Esophagus (tissue), 2 donors: ENCODE results near the gene WDR74. TPM values are rescaled to one million over a fixed set of nuclear protein-coding genes. Genes with fewer than 3 reads are reported as not detected.
A peak's percentile ranks its signal among the peaks of the same experiment; 100 is the strongest.
"Not testable (repeated sequence)": the region's sequence is repeated elsewhere in the genome, so short reads cannot be mapped to it uniquely, and the experiment has no call there.

Source experiments
- H3K27ac ChIP-seq, 2 donors: one replicate each; pipeline ENCODE4 v1.5.1; 2013; ENCODE audit warnings: low read depth in 2 of 2, mild to moderate bottlenecking in 2 of 2, inconsistent platforms in 1 of 2, low read length in 1 of 2, moderate library complexity in 1 of 2
- H3K27me3 ChIP-seq, 2 donors: one replicate each; pipeline ENCODE4 v1.6.1; 2013; ENCODE audit warnings: low read length in 2 of 2, control low read depth in 1 of 2, mild to moderate bottlenecking in 1 of 2; ENCODE audit not compliant: insufficient read depth in 2 of 2, control insufficient read depth in 1 of 2
- H3K36me3 ChIP-seq, 2 donors: one replicate each; pipeline ENCODE4 v1.6.1; 2013; ENCODE audit warnings: low read length in 1 of 2; ENCODE audit not compliant: control insufficient read depth in 2 of 2, insufficient read depth in 2 of 2
- H3K4me1 ChIP-seq, 2 donors: one replicate each; pipeline ENCODE4 v1.6.1; 2013; ENCODE audit warnings: low read length in 1 of 2; ENCODE audit not compliant: control insufficient read depth in 2 of 2, insufficient read depth in 2 of 2
- H3K4me3 ChIP-seq, 2 donors: one replicate each; pipeline ENCODE4 v1.5.1; 2013; ENCODE audit warnings: low read length in 2 of 2, mild to moderate bottlenecking in 2 of 2, low read depth in 1 of 2, moderate library complexity in 1 of 2
- H3K9me3 ChIP-seq, 2 donors: one replicate each; pipeline ENCODE4 v1.6.1; 2013; ENCODE audit warnings: mild to moderate bottlenecking in 2 of 2, low read depth in 1 of 2, low read length in 1 of 2, moderate library complexity in 1 of 2; ENCODE audit not compliant: control insufficient read depth in 2 of 2, insufficient read depth in 1 of 2
- WGBS, 2 donors: extraction: QIAGEN DNeasy Blood & Tissue Kit; methylation state at CpG; one replicate each; pipeline ENCODE4 v1.1.7; 2013; 5-methylcytosine and 5-hydroxymethylcytosine counted together
- polyA plus RNA-seq, 2 donors: library from polyadenylated mRNA; stranded (reverse); fragments of 200-250 nt; gene quantifications; one replicate each; pipeline ENCODE4 v1.2.3, GENCODE V29; 2013
- donor health status: healthy with polysubstance abuse.
- donor health status: Bipolar disorder and iron deficiency.

WDR74 gene
- polyA plus RNA-seq, 2 donors: 44.0 to 44.6 TPM

DNA sequence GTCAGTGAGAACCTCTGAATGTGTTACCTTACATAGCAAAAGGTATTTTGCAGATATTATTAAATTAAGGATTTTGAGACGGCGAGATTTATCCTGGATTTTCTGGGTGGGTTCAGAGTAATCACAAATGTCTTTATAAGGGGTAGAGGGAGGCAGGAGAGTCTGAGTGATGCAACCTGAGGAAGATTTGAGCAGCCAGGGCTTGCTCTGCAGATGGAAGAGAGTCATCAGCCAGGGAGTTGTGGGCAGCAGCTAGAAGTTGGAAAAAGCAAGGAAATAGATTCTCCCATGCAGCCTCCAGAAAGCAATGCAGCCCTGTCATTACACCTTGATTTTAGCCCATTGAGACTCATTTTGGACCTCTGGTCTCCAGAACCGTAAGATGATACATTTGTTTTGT is 4.1 kb upstream of the WDR74 start:
- WGBS, 2 donors: 91 to 94% methylated on average over 3 of the region's 3 CpGs
- Histone ChIP-seq H3K36me3 (no peaks in the 10 kb centered on the region), H3K4me1 (peaks cover 0 to 3% of the 10 kb centered on the region in 2 donors), H3K27ac (no peak overlapping the region), H3K4me3 (no peak overlapping the region), H3K9me3 (no peaks in the 10 kb centered on the region), H3K27me3 (no peaks in the 10 kb centered on the region)

GRCh38 chr11:62842891-62843290 is 3.5 kb upstream of the WDR74 start:
- peak overlapping the region; percentile 92 to 98 for H3K27ac ChIP-seq
- not testable (repeated sequence) for H3K4me1 ChIP-seq, H3K9me3 ChIP-seq, H3K27me3 ChIP-seq, H3K36me3 ChIP-seq, H3K4me3 ChIP-seq
- 68 to 71% methylated on average over 9 of the region's 9 CpGs for WGBS, 2 donors

- Histone ChIP-seq H3K27me3 (no peaks in the 10 kb centered on the region), H3K4me1 (peaks cover 0 to 3% of the 10 kb centered on the region in 2 donors), H3K4me3 (peak overlapping the region; percentile 54 to 58), H3K36me3 (no peaks in the 10 kb centered on the region), H3K9me3 (no peaks in the 10 kb centered on the region), H3K27ac (peak overlapping the region; percentile 92 to 98)
- WGBS, 2 donors: 5 to 11% methylated on average over 30 of the region's 30 CpGs
Measured at GRCh38 chr11:62842171-62842741, 2.9 kb upstream of the WDR74 start.

DNA sequence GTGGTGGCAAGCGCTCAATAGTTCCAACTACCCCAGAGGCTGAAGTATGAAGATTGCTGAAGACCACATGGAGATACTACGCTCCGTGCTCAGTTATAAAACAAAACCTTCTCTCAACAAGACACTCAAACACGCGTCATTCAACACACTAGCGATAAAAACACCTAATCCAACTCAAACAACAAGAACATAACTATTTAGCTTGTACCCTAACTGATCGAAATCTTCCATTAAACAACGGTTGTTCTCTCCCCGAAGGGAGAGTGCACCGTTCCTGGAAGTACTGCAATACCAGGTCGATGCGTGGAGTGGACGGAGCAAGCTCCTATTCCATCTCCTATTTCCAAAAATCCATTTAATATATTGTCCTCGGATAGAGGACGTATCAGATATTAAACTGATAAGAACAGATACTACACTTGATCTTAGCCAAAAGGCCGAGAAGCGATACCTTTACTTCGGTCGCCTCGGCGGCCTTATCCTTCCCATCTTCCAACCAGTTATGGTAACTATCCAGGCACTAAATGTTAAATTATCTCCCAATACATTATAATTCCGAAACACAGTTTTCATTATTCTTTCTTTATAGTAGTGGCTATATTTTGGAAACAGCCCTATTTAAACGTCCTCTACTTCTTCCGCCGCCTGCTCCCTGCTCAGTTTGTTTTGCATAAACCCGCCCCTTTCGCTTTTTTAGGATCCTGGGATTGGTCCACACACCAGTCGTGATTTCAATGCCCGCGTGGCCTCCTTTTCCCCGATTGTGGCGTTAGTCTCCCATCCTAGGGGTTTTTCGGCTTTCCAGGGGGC is 2.2 kb upstream of the WDR74 start:
- Histone ChIP-seq H3K36me3 (no peaks in the 10 kb centered on the region), H3K4me3 (peak overlapping the region; percentile 54 to 97), H3K27me3 (no peaks in the 10 kb centered on the region), H3K27ac (peak overlapping the region; percentile 99), H3K4me1 (peaks cover 0 to 3% of the 10 kb centered on the region in 2 donors), H3K9me3 (no peaks in the 10 kb centered on the region)
- 0% methylated on average over 33 of the region's 33 CpGs for WGBS, 2 donors

GRCh38 chr11:62840721-62841360 is 1.5 kb upstream of the WDR74 start:
- peak overlapping the region; percentile 44 to 97 for H3K4me3 ChIP-seq
- H3K4me1 ChIP-seq: not testable (repeated sequence)

GRCh38 chr11:62835336-62835735 is 4.1 kb downstream of the WDR74 start:
- Histone ChIP-seq H3K36me3 (peaks cover 12 to 15% of the 10 kb centered on the region in 2 donors), H3K9me3 (no peaks in the 10 kb centered on the region), H3K27me3 (no peaks in the 10 kb centered on the region), H3K27ac (no peak overlapping the region), H3K4me1 (peaks cover 0 to 5% of the 10 kb centered on the region in 2 donors), H3K4me3 (no peak overlapping the region)
- 84 to 89% methylated on average over 8 of the region's 8 CpGs for WGBS, 2 donors

More at GRCh38 chr11:62840721-62841360, 1.5 kb upstream of the WDR74 start:
- WGBS, 2 donors: 1% methylated on average over 41 of the region's 41 CpGs
- H3K9me3 ChIP-seq, H3K36me3 ChIP-seq, H3K27me3 ChIP-seq: not testable (repeated sequence)
- peak overlapping the region; percentile 99 for H3K27ac ChIP-seq

DNA sequence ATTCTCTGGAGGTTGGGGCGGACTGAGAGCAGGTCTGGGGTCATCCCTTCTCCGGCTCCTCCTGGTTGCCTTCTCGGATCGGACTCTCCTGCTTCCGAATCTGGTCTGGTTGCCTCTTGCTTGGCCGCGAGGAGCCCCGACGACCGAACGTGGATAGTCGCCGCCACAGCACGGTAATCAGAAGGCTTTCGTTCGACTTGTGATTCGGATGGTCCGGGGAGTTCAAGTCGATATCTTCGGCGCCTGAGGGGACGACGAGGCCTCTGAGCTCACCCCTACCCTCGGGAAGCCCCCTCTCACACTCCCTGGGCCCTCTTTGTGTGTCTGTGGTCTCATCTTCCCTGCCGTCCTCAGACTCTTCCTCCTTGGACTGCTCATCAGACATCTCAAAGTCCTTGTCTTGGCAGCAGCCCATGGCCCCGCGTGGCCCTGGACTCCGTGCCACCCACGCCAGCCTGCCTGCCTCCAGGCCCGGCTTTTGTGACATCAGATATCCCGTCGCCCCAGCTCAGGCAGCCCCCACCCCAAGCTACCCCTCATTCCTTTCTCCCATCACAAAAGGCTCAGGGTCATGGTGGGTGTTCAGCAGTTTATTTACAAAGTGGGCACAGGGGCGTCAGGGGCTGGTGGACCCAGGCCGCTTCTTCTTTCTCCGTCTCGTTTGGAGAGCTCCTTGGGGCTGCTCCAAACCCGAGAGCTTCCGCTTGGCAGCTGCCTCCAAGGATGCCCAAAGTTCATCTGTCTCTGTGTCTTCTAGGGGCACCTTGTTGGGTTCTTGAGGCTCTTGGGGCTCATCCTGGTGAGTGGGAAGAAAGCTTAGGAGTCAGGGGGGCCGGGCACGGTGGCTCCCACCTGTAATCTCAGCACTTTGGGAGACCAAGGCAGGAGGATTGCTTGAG is 6.8 kb downstream of the WDR74 start, which contains the start of gene TEX54:
TSS of gene TEX54 (minus strand) at position 506 of the 899 bp plus-strand sequence.
- WGBS, 2 donors: 7 to 10% methylated on average over 40 of the region's 40 CpGs
- Histone ChIP-seq H3K4me3 (peak within 1 kb of the TSS; percentile 79 to 93), H3K27me3 (no peaks in the 10 kb centered on the region), H3K4me1 (peaks cover 0 to 5% of the 10 kb centered on the region in 2 donors), H3K9me3 (no peaks in the 10 kb centered on the region), H3K36me3 (peaks cover 12 to 15% of the 10 kb centered on the region in 2 donors), H3K27ac (peak within 1 kb of the TSS; percentile 96 to 98)

DNA sequence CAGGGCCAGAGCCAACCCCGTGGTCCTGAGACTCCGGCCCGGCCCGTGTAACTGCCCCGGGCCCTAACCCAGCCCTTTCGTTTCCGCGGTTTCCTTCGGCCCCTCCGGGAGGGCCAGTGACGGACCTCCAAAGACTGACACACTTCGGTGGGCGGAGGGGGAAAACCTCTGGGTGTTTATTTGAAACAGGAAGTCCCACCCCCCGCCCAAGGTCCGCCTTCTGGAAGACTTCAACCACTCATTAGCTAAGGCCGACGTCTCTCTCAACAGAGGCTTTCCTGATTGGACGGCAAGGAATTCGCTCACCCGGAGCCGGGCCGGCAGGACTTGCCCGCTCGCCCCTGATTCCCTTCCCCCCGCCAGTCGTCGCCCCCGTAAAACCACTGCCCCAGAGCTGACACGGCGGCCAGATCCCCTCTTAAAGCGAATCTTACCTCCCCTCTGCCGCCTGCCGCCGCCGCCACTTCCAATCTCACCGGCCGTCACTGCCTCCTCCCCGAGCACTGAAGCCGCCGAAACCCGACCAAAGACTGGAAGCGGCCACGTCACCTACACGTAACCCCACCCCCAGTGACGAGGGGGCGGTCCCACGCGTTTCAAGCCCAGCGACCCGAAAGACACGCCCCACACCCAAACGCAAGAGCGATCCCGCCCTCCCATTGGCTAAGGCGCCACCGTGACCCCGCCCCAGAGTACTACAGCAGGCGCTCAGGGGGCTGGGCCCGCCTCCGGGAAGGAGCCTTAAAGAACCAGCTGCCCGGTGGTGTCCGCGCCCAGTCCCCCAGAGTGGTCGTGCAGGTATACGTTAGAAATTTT is 7.7 kb downstream of the WDR74 start, which contains the start of gene STX5:
TSS of gene STX5 (minus strand) at position 532 of the 816 bp plus-strand sequence. CDS start 808 bp downstream, outside the sequence.
- WGBS, 2 donors: 0% methylated on average over 65 of the region's 65 CpGs
- peaks cover 0 to 5% of the 10 kb centered on the region in 2 donors for H3K4me1 ChIP-seq
- no peaks in the 10 kb centered on the region for H3K27me3 ChIP-seq
- peaks cover 18 to 23% of the 10 kb centered on the region in 2 donors for H3K36me3 ChIP-seq
- no peaks in the 10 kb centered on the region for H3K9me3 ChIP-seq
- peak within 1 kb of the TSS; percentile 79 to 93 for H3K4me3 ChIP-seq
- peak within 1 kb of the TSS; percentile 96 to 98 for H3K27ac ChIP-seq
